ENCODE measurements around the gene SNRNP40.

SNRNP40 gene

DNA sequence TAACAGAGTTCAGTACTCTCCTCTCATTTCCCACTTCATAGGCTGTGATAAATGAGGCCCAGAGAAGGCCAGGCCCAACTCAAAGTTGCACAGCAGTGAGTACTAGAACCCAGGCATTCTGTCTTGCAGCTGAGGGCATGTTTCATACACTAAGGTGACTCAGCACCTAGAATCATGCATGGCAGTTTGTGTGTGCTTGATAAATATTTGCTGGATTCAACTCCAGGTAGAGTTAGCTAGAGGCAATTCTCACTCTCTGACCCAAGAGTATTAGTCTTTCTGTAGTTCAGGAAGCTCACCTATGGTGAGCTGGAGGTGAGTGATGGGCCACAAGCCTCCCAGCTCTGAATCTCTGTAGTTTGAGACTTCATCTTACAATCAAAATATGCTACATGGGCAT lies 67.6 kb downstream of the SNRNP40 start:
- Histone ChIP-seq H3K9me3 (ENCODE audit: control insufficient read depth in 1 of 2, low read length in 2 of 2) (no peaks in the 10 kb centered on the region), H3K27ac (ENCODE audit: low read length) (no peak overlapping the region)

GRCh38 chr1:31227891-31228568 lies 68.6 kb downstream of the SNRNP40 start:
- Histone ChIP-seq H3K4me3 (ENCODE audit: low read depth in 1 of 2, low read length in 2 of 2) (no peak overlapping the region), H3K27me3 (ENCODE audit: low read depth, low read length) (no peaks in the 10 kb centered on the region), H3K9me3 (ENCODE audit: control insufficient read depth in 1 of 2, low read length in 2 of 2) (no peaks in the 10 kb centered on the region), H3K27ac (ENCODE audit: low read length) (no peak overlapping the region), H3K4me1 (ENCODE audit: control insufficient read depth in 1 of 2, insufficient read depth in 2 of 2, low read length in 2 of 2) (no peaks in the 10 kb centered on the region), H3K36me3 (ENCODE audit: control insufficient read depth in 1 of 2, insufficient read depth in 2 of 2, low read length in 2 of 2) (no peaks in the 10 kb centered on the region)

More for the DNA sequence above, 67.6 kb downstream of the SNRNP40 start:
- Histone ChIP-seq H3K27me3 (ENCODE audit: low read depth, low read length) (no peaks in the 10 kb centered on the region), H3K36me3 (ENCODE audit: control insufficient read depth in 1 of 2, insufficient read depth in 2 of 2, low read length in 2 of 2) (no peaks in the 10 kb centered on the region), H3K4me3 (ENCODE audit: low read depth in 1 of 2, low read length in 2 of 2) (no peak overlapping the region), H3K4me1 (ENCODE audit: control insufficient read depth in 1 of 2, insufficient read depth in 2 of 2, low read length in 2 of 2) (no peaks in the 10 kb centered on the region)

DNA sequence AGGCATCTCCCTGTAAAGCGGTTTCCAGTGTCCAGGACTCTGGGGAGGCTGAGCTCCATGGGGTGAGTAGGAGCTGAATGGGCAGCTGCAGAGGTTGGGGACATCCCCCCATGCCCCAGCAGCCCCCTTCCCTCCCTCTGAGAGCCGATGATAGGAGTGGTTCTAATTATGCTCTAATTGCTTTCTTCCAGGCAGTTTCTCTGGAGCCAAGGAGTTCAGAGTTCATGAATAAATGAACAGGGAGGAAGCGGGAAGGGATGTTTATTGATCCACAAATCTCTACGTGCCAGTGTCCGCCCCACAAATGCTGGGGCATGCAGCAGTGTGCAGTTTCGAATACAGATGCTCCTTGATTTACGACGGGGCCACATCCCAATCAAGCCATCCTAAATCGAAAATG lies 72.5 kb downstream of the SNRNP40 start:
- no peak overlapping the region for H3K4me3 ChIP-seq (ENCODE audit: low read depth in 1 of 2, low read length in 2 of 2)
- H3K27me3 ChIP-seq (ENCODE audit: low read depth, low read length) = no peaks in the 10 kb centered on the region
- no peaks in the 10 kb centered on the region for H3K36me3 ChIP-seq (ENCODE audit: control insufficient read depth in 1 of 2, insufficient read depth in 2 of 2, low read length in 2 of 2)
- H3K4me1 ChIP-seq (ENCODE audit: control insufficient read depth in 1 of 2, insufficient read depth in 2 of 2, low read length in 2 of 2) = no peaks in the 10 kb centered on the region
- no peaks in the 10 kb centered on the region for H3K9me3 ChIP-seq (ENCODE audit: control insufficient read depth in 1 of 2, low read length in 2 of 2)
- no peak overlapping the region for H3K27ac ChIP-seq (ENCODE audit: low read length)

DNA sequence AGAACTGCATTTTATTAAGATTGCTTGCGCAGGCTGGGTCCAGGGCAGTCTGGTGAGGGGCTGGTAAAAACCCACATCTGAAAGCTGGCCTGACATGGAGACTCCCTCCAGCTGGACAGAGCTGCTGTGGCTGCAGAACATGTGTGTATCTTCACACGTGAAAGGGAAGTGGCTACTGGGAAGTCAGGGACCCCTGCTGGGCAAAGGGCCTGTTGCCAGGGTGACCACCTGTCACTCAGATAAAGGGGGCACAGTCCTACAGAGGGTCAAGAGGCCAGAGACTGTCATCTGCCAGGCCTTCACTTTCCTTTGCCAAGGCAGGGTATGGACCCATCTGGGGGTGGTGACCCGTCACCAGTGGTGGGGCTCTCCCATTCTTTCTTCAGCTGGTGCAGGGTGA lies 74.4 kb downstream of the SNRNP40 start:
- no peaks in the 10 kb centered on the region for H3K27me3 ChIP-seq (ENCODE audit: low read depth, low read length)
- H3K4me1 ChIP-seq (ENCODE audit: control insufficient read depth in 1 of 2, insufficient read depth in 2 of 2, low read length in 2 of 2) = no peaks in the 10 kb centered on the region
- no peak overlapping the region for H3K4me3 ChIP-seq (ENCODE audit: low read depth in 1 of 2, low read length in 2 of 2)

DNA sequence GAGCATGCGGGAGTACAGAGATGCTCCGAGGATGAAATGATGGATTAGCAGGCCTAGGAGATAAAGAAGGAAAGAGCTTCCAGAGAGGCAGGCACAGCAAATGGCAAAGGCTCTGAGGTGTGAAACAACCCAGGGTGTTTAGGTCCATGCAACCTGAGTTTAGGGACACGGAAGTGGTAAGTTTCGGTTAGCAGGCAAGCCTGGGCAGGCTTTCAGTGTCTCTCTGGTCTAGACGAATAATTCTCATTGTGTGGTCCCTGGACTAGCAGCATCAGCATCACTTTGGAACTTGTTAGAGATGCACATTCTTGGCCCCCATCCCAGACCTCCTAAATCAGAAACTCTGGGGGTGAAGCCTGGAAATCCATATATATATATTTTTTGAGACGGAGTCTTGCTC lies 75.5 kb downstream of the SNRNP40 start:
- Histone ChIP-seq H3K9me3 (ENCODE audit: control insufficient read depth in 1 of 2, low read length in 2 of 2) (no peaks in the 10 kb centered on the region), H3K36me3 (ENCODE audit: control insufficient read depth in 1 of 2, insufficient read depth in 2 of 2, low read length in 2 of 2) (no peaks in the 10 kb centered on the region), H3K27ac (ENCODE audit: low read length) (no peak overlapping the region), H3K4me3 (ENCODE audit: low read depth in 1 of 2, low read length in 2 of 2) (no peak overlapping the region), H3K4me1 (ENCODE audit: control insufficient read depth in 1 of 2, insufficient read depth in 2 of 2, low read length in 2 of 2) (peaks cover 0 to 3% of the 10 kb centered on the region in 2 donors), H3K27me3 (ENCODE audit: low read depth, low read length) (no peaks in the 10 kb centered on the region)

More for the DNA sequence above, 74.4 kb downstream of the SNRNP40 start:
- no peak overlapping the region for H3K27ac ChIP-seq (ENCODE audit: low read length)
- H3K36me3 ChIP-seq (ENCODE audit: control insufficient read depth in 1 of 2, insufficient read depth in 2 of 2, low read length in 2 of 2) = no peaks in the 10 kb centered on the region
- no peaks in the 10 kb centered on the region for H3K9me3 ChIP-seq (ENCODE audit: control insufficient read depth in 1 of 2, low read length in 2 of 2)

DNA sequence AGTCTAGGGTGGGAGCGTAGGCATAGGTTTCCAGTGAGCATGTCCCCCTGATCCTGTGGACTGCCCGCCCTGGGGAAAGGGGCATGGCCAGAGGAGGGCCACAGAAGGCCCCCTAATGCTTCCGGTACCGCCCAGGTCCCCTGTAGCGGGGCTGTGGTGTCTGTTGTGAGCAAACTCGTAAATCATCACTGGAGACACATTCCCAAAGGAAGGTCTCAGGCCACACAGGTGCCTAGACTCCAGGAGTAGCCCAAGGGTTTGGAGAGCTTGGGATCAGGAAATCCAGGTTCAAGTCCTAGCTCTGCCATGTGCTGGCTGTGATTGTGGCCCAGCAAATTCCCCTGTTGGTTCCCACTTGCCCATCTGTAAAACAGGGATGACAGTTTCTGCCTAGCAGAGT lies 77.1 kb downstream of the SNRNP40 start:
- Histone ChIP-seq H3K27me3 (ENCODE audit: low read depth, low read length) (no peaks in the 10 kb centered on the region), H3K9me3 (ENCODE audit: control insufficient read depth in 1 of 2, low read length in 2 of 2) (no peaks in the 10 kb centered on the region), H3K4me1 (ENCODE audit: control insufficient read depth in 1 of 2, insufficient read depth in 2 of 2, low read length in 2 of 2) (peaks cover 0 to 19% of the 10 kb centered on the region in 2 donors), H3K27ac (ENCODE audit: low read length) (no peak overlapping the region), H3K4me3 (ENCODE audit: low read depth in 1 of 2, low read length in 2 of 2) (no peak overlapping the region), H3K36me3 (ENCODE audit: control insufficient read depth in 1 of 2, insufficient read depth in 2 of 2, low read length in 2 of 2) (no peaks in the 10 kb centered on the region)

GRCh38 chr1:31218705-31219104 lies 77.9 kb downstream of the SNRNP40 start:
- H3K4me3 ChIP-seq (ENCODE audit: low read depth in 1 of 2, low read length in 2 of 2) = no peak overlapping the region
- H3K9me3 ChIP-seq (ENCODE audit: control insufficient read depth in 1 of 2, low read length in 2 of 2) = no peaks in the 10 kb centered on the region
- no peaks in the 10 kb centered on the region for H3K27me3 ChIP-seq (ENCODE audit: low read depth, low read length)
- H3K4me1 ChIP-seq (ENCODE audit: control insufficient read depth in 1 of 2, insufficient read depth in 2 of 2, low read length in 2 of 2) = peaks cover 0 to 20% of the 10 kb centered on the region in 2 donors
- no peaks in the 10 kb centered on the region for H3K36me3 ChIP-seq (ENCODE audit: control insufficient read depth in 1 of 2, insufficient read depth in 2 of 2, low read length in 2 of 2)
- H3K27ac ChIP-seq (ENCODE audit: low read length) = no peak overlapping the region

GRCh38 chr1:31216016-31216415 lies 80.6 kb downstream of the SNRNP40 start:
- Histone ChIP-seq H3K4me1 (ENCODE audit: control insufficient read depth in 1 of 2, insufficient read depth in 2 of 2, low read length in 2 of 2) (peaks cover 0 to 20% of the 10 kb centered on the region in 2 donors), H3K36me3 (ENCODE audit: control insufficient read depth in 1 of 2, insufficient read depth in 2 of 2, low read length in 2 of 2) (no peaks in the 10 kb centered on the region), H3K4me3 (ENCODE audit: low read depth in 1 of 2, low read length in 2 of 2) (no peak overlapping the region), H3K9me3 (ENCODE audit: control insufficient read depth in 1 of 2, low read length in 2 of 2) (no peaks in the 10 kb centered on the region), H3K27me3 (ENCODE audit: low read depth, low read length) (no peaks in the 10 kb centered on the region), H3K27ac (ENCODE audit: low read length) (no peak overlapping the region)

GRCh38 chr1:31215065-31215570 lies 81.5 kb downstream of the SNRNP40 start:
- no peak overlapping the region for H3K27ac ChIP-seq (ENCODE audit: low read length)

GRCh38 chr1:31214316-31215064 lies 82.1 kb downstream of the SNRNP40 start:
- no peaks in the 10 kb centered on the region for H3K27me3 ChIP-seq (ENCODE audit: low read depth, low read length)
- H3K9me3 ChIP-seq (ENCODE audit: control insufficient read depth in 1 of 2, low read length in 2 of 2) = no peaks in the 10 kb centered on the region
- no peak overlapping the region for H3K27ac ChIP-seq (ENCODE audit: low read length)
- H3K4me1 ChIP-seq (ENCODE audit: control insufficient read depth in 1 of 2, insufficient read depth in 2 of 2, low read length in 2 of 2) = peaks cover 0 to 20% of the 10 kb centered on the region in 2 donors
- H3K36me3 ChIP-seq (ENCODE audit: control insufficient read depth in 1 of 2, insufficient read depth in 2 of 2, low read length in 2 of 2) = no peaks in the 10 kb centered on the region
- H3K4me3 ChIP-seq (ENCODE audit: low read depth in 1 of 2, low read length in 2 of 2) = no peak overlapping the region

More at GRCh38 chr1:31215065-31215570, 81.5 kb downstream of the SNRNP40 start:
- H3K36me3 ChIP-seq (ENCODE audit: control insufficient read depth in 1 of 2, insufficient read depth in 2 of 2, low read length in 2 of 2) = no peaks in the 10 kb centered on the region
- H3K4me3 ChIP-seq (ENCODE audit: low read depth in 1 of 2, low read length in 2 of 2) = no peak overlapping the region
- no peaks in the 10 kb centered on the region for H3K9me3 ChIP-seq (ENCODE audit: control insufficient read depth in 1 of 2, low read length in 2 of 2)
- no peaks in the 10 kb centered on the region for H3K27me3 ChIP-seq (ENCODE audit: low read depth, low read length)
- H3K4me1 ChIP-seq (ENCODE audit: control insufficient read depth in 1 of 2, insufficient read depth in 2 of 2, low read length in 2 of 2) = peaks cover 0 to 20% of the 10 kb centered on the region in 2 donors
